Neural cell (in vitro differentiated cells): ENCODE data around the gene P2RX1.

Experiments
- CTCF ChIP-seq: fragments of 450-650 bp; IDR thresholded peaks from 2 replicates; pipeline ENCODE4 v1.5.1; 2014; ENCODE audit warnings: antibody characterized with exemption, mild to moderate bottlenecking, moderate library complexity; ENCODE audit not compliant: poor library complexity, severe bottlenecking
- RAD21 ChIP-seq: fragments of 450-650 bp; conservative IDR thresholded peaks from 2 replicates; pipeline ENCODE4 v1.6.1; 2014; ENCODE audit warnings: antibody characterized with exemption, mild to moderate bottlenecking, moderate library complexity

GRCh38 chr17:3947318-3947810 lies 31.1 kb upstream of the P2RX1 start:
- TF ChIP-seq CTCF (no peak), RAD21 (no peak)
